GM23338 (cell line): ENCODE measurements around the gene FRA10AC1. TPM values are rescaled to one million over a fixed set of nuclear protein-coding genes. Genes with fewer than 3 reads are reported as not detected.

ENCODE experiments used
- ATAC-seq: fragments of 200-7000 bp; cut with Tn5 transposase; 3 replicates; pipeline ENCODE4 v1.9.1; 2020
- DNase-seq: peaks from one replicate; pipeline ENCODE4 v3.0.0-alpha.2; 2015; ENCODE audit warnings: low spot score
- H2AFZ ChIP-seq: fragments of 200-600 bp; sonication (generic); 2 replicates; pipeline ENCODE4 v1.8.0; 2016; ENCODE audit warnings: antibody characterized with exemption, mild to moderate bottlenecking, moderate library complexity
- H3F3A ChIP-seq: fragments of 200-600 bp; sonication (generic); replicated peaks from 2 replicates; pipeline ENCODE4 v1.8.0; 2017; ENCODE audit warnings: antibody characterized with exemption, mixed run types, low read depth
- H3K27ac ChIP-seq: fragments of 200-600 bp; sonication (generic); 2 replicates; pipeline ENCODE4 v1.6.1; 2016; ENCODE audit warnings: low read depth
- H3K27me3 ChIP-seq: fragments of 200-600 bp; sonication (generic); 2 replicates; pipeline ENCODE4 v1.8.0; 2016; ENCODE audit warnings: mild to moderate bottlenecking, mixed run types, moderate library complexity; ENCODE audit not compliant: insufficient read depth
- H3K36me3 ChIP-seq: fragments of 200-600 bp; sonication (generic); 2 replicates; pipeline ENCODE4 v1.8.0; 2016; ENCODE audit warnings: mild to moderate bottlenecking; ENCODE audit not compliant: insufficient read depth
- H3K4me1 ChIP-seq: fragments of 200-600 bp; sonication (generic); 2 replicates; pipeline ENCODE4 v1.8.0; 2016; ENCODE audit warnings: mild to moderate bottlenecking, moderate library complexity; ENCODE audit not compliant: insufficient read depth
- H3K4me2 ChIP-seq: fragments of 200-600 bp; sonication (generic); 2 replicates; pipeline ENCODE4 v1.7.1; 2017; ENCODE audit warnings: mixed run types
- H3K4me3 ChIP-seq: fragments of 200-600 bp; sonication (generic); 2 replicates; pipeline ENCODE4 v1.6.1; 2016; ENCODE audit warnings: mixed run types
- H3K79me2 ChIP-seq: fragments of 200-600 bp; sonication (generic); replicated peaks from 2 replicates; pipeline ENCODE4 v1.8.0; 2017; ENCODE audit warnings: mild to moderate bottlenecking; ENCODE audit not compliant: insufficient read depth
- H3K9me2 ChIP-seq: fragments of 200-600 bp; sonication (generic); 2 replicates; pipeline ENCODE4 v1.8.0; 2017; ENCODE audit not compliant: insufficient read depth
- H4K20me1 ChIP-seq: fragments of 200-600 bp; sonication (generic); replicated peaks from 2 replicates; pipeline ENCODE4 v1.8.0; 2017; ENCODE audit warnings: mild to moderate bottlenecking; ENCODE audit not compliant: insufficient read depth
- H3K27ac Mint-ChIP-seq: 2 replicates; pipeline ENCODE4 v1.8.0; 2020; ENCODE audit warnings: inconsistent platforms, mild to moderate bottlenecking, moderate library complexity, mixed read lengths
- H3K27me3 Mint-ChIP-seq: 3 replicates; pipeline ENCODE4 v1.8.0; 2022; ENCODE audit warnings: low read depth, mild to moderate bottlenecking, moderate library complexity, mixed read lengths, inconsistent platforms; ENCODE audit not compliant: insufficient read depth, poor library complexity
- H3K36me3 Mint-ChIP-seq: 3 replicates; pipeline ENCODE4 v1.8.0; 2021; ENCODE audit warnings: low read depth, mild to moderate bottlenecking, inconsistent platforms, moderate library complexity, mixed read lengths
- H3K4me1 Mint-ChIP-seq: 3 replicates; pipeline ENCODE4 v1.8.0; 2020; ENCODE audit warnings: mild to moderate bottlenecking, inconsistent platforms, mixed read lengths
- H3K4me3 Mint-ChIP-seq: 3 replicates; pipeline ENCODE4 v1.8.0; 2021; ENCODE audit warnings: moderate library complexity, mild to moderate bottlenecking, inconsistent platforms, mixed read lengths
- H3K9me3 Mint-ChIP-seq: 3 replicates; pipeline ENCODE4 v1.8.0; 2020; ENCODE audit warnings: moderate library complexity, mild to moderate bottlenecking, inconsistent platforms, mixed read lengths
- CREB1 ChIP-seq: fragments of 250-450 bp; sonication (Bioruptor Pico); IDR thresholded peaks from 2 replicates; pipeline ENCODE4 v1.5.0; 2020; ENCODE audit warnings: low read depth, mild to moderate bottlenecking, moderate library complexity
- ETS1 ChIP-seq: IDR thresholded peaks from 2 replicates; pipeline ENCODE4 v1.6.1; 2016; ENCODE audit warnings: antibody characterized with exemption
- EZH2phosphoT487 ChIP-seq: fragments of 200-600 bp; sonication (generic); IDR thresholded peaks from one replicate; pipeline ENCODE4 v1.8.1; 2018; ENCODE audit warnings: antibody characterized with exemption; ENCODE audit not compliant: unreplicated experiment
- REST ChIP-seq: IDR thresholded peaks from one replicate; pipeline ENCODE4 v1.6.1; 2018; ENCODE audit warnings: antibody characterized with exemption; ENCODE audit not compliant: unreplicated experiment
- STAT1 ChIP-seq: IDR thresholded peaks from one replicate; pipeline ENCODE4 v1.6.1; 2016; ENCODE audit warnings: antibody characterized with exemption; ENCODE audit not compliant: unreplicated experiment
- ZNF114 ChIP-seq: fragments of 250-450 bp; sonication (Bioruptor Pico); IDR thresholded peaks from 2 replicates; pipeline ENCODE4 v1.5.0; 2020; ENCODE audit warnings: mild to moderate bottlenecking, moderate library complexity
- ZNF331 ChIP-seq: fragments of 250-450 bp; sonication (Bioruptor Pico); IDR thresholded peaks from 2 replicates; pipeline ENCODE4 v1.5.0; 2020; ENCODE audit warnings: low read depth, mild to moderate bottlenecking, moderate library complexity
- polyA plus RNA-seq: library from polyadenylated mRNA; unstranded; fragments of >200 nt; fragmentation: Nextera tagmentation; extraction: Ambion mirVana; gene quantifications from 2 replicates; pipeline ENCODE4 v1.2.1, GENCODE V29; 2016
- total RNA-seq: library from RNA; depleted of rRNA; stranded (reverse); fragments of >200 nt; shearing (Covaris generic); gene quantifications from 2 replicates; pipeline ENCODE4 v1.2.3, GENCODE V29; 2014

The FRA10AC1 gene
- total and polyA plus RNA-seq, 2 experiments from 2014 or later, result 35.4 to 51.5 TPM

- DNase-seq, result no peak
- no peak overlapping the region for H3K27ac Mint-ChIP-seq
Measured at GRCh38 chr10:93710333-93710909, 8.0 kb upstream of the FRA10AC1 start.

DNA sequence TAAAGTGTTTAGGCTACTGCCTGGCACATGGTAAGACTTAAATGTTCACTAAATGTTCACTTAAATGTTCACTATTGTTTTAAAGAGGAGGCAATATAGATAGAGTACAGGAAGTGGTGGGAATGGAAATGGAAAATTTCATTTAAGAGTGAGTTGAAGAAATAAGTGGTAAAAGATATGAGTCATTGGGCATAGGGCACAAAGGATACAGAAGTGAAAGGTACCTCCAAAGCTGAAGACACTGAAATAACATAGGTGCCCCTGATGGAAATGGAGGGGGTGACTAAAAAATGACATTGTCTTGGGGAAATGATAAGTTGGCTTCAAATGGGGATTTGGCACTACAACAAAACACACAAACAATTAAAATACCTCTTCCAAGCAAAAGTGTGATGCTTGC is 5.2 kb upstream of the FRA10AC1 start:
- no peaks in the 10 kb centered on the region for H3K9me3 Mint-ChIP-seq
- H3K4me3 ChIP-seq, result no peak overlapping the region
- H3K4me3 Mint-ChIP-seq, result no peak overlapping the region
- no peaks in the 10 kb centered on the region for H3K27me3 ChIP-seq
- H3K4me1 Mint-ChIP-seq, result peaks cover 6% of the 10 kb centered on the region; the same call in 2 of the 3 replicates
- H2AFZ ChIP-seq, result no peak overlapping the region
- no peaks in the 10 kb centered on the region for H3K9me2 ChIP-seq
- no peaks in the 10 kb centered on the region for H3K36me3 ChIP-seq
- H3F3A ChIP-seq, result no peaks in the 10 kb centered on the region
- no peaks in the 10 kb centered on the region for H3K79me2 ChIP-seq
- H3K27ac ChIP-seq, result no peak overlapping the region
- DNase-seq (no peak), ATAC-seq (no peak)
- peaks cover 2% of the 10 kb centered on the region for H3K27me3 Mint-ChIP-seq
- TF ChIP-seq ZNF114 (CRISPR knock-in tag), result no peak
- TF ChIP-seq ZNF331 (CRISPR knock-in tag), result no peak
- no peaks in the 10 kb centered on the region for H4K20me1 ChIP-seq
- H3K4me2 ChIP-seq, result no peak overlapping the region
- no peak overlapping the region for H3K27ac Mint-ChIP-seq
- H3K36me3 Mint-ChIP-seq, result no peaks in the 10 kb centered on the region
- no peaks in the 10 kb centered on the region for H3K4me1 ChIP-seq

More at GRCh38 chr10:93710333-93710909, 8.0 kb upstream of the FRA10AC1 start:
- Histone ChIP-seq H3K27ac (no peak overlapping the region), H3K4me1 (no peaks in the 10 kb centered on the region), H3K9me2 (no peaks in the 10 kb centered on the region), H3K4me3 (no peak overlapping the region), H3F3A (no peaks in the 10 kb centered on the region), H2AFZ (no peak overlapping the region), H3K27me3 (no peaks in the 10 kb centered on the region), H3K79me2 (no peaks in the 10 kb centered on the region), H4K20me1 (no peaks in the 10 kb centered on the region), H3K4me2 (no peak overlapping the region), H3K36me3 (no peaks in the 10 kb centered on the region)
- peaks cover 3% of the 10 kb centered on the region for H3K27me3 Mint-ChIP-seq
- TF ChIP-seq ETS1 (no peak), ZNF114 (CRISPR knock-in tag) (no peak), REST (no peak), STAT1 (no peak), CREB1 (no peak), EZH2phosphoT487 (no peak)
- 0 out of 3 replicates have a peak, but pooled peaks cover 3% of the 10 kb centered on the region for H3K4me1 Mint-ChIP-seq
- ATAC-seq, result no peak
- H3K9me3 Mint-ChIP-seq, result no peaks in the 10 kb centered on the region
- H3K36me3 Mint-ChIP-seq, result no peaks in the 10 kb centered on the region
- no peak overlapping the region for H3K4me3 Mint-ChIP-seq
